ENCODE data around the gene CNTFR. TPM values are rescaled to one million over a fixed set of nuclear protein-coding genes. Genes with fewer than 3 reads are reported as not detected.
A peak's percentile ranks its signal among the peaks of the same experiment; 100 is the strongest.

CNTFR gene
- total and polyA plus RNA-seq, 10 of the 15 experiments (the other 5 are each of a cell fraction or from before 2014, with no cell fraction given), result not detected

GRCh38 chr9:34519321-34520020, 70.1 kb downstream of the CNTFR start:
- Histone ChIP-seq H3K9me3 (replicated peaks; ENCODE audit: control insufficient read depth, insufficient read depth, low read length) (no peaks in the 10 kb centered on the region), H3K4me2 (ENCODE audit: control insufficient read depth, insufficient read depth) (no peak overlapping the region), H3K79me2 (ENCODE audit: control insufficient read depth, insufficient read depth, low read length) (no peaks in the 10 kb centered on the region), H3K4me3 (no peak overlapping the region), H3K4me1 (ENCODE audit: control insufficient read depth, insufficient read depth, low read length) (no peaks in the 10 kb centered on the region), H3K27ac (ENCODE audit: control insufficient read depth, insufficient read depth) (no peak overlapping the region), H4K20me1 (ENCODE audit: control insufficient read depth, insufficient read depth) (peaks cover 4% of the 10 kb centered on the region), H3K9ac (ENCODE audit: control insufficient read depth, insufficient read depth, low read length) (no peak overlapping the region), H3K27me3 (replicated peaks in 1 of 2; ENCODE audit: control insufficient read depth in 2 of 2, insufficient read depth in 2 of 2, low read length in 1 of 2) (peaks cover 9 to 12% of the 10 kb centered on the region in 2 experiments; a peak in 3 of 4 replicates), H2AFZ (ENCODE audit: control insufficient read depth, low read depth, low read length) (no peak overlapping the region), H3K36me3 (ENCODE audit: control insufficient read depth in 2 of 2, insufficient read depth in 2 of 2, low read length in 1 of 2) (no peaks in the 10 kb centered on the region)
- FAIRE-seq (no peak), DNase-seq (ENCODE audit: low read depth, low spot score) (no peak), ATAC-seq (no peak)
- TF ChIP-seq CTCF (IDR thresholded peaks at IDR 0.05 in 2 of 3, conservative IDR thresholded peaks at IDR 0.05 in 1 of 3; ENCODE audit: control insufficient read depth in 2 of 3, extremely low read depth in 1 of 3, insufficient read depth in 1 of 3, low read depth in 3 of 3, low read length in 3 of 3) (0 out of 6 replicates have a peak, but pooled peaks of 1 of the 3 experiments have one; percentile 28), PKNOX1 (IDR thresholded peaks at IDR 0.05) (no peak)
- ChIA-PET SMC1A (ENCODE audit: uncharacterized antibody, unreplicated experiment) (interaction anchor here (0.6 to 0.8 kb wide), 2 partner anchors 84 to 202 kb away, joined by 3 to 4 read pairs; no protein-coding TSS in a partner anchor), RAD21 (ENCODE audit: unreplicated experiment) (no interaction called here), CTCF (interaction anchor here (1.0 to 1.5 kb wide), 3 partner anchors 24 to 114 kb away, joined by 3 to 4 read pairs (median 4); no protein-coding TSS in a partner anchor), POLR2A (no interaction called here)
- intact Hi-C loops (cut with micrococcal nuclease; ENCODE audit: unreplicated experiment), result no loop called here
- BruUV-seq (replicated peaks), result no TSS peak
- WGBS (ENCODE audit: insufficient coverage, insufficient replicate concordance, low lambda C conversion rate, missing lambda C conversion rate), result 16% methylated on average over 2 of the region's 2 CpGs
- in situ Hi-C loops (cut with MboI), result no loop called here
